ENCODE results near the gene KRTDAP.

Gene KRTDAP

GRCh38 chr19:35449359-35450043 is 40.8 kb downstream of the KRTDAP start:
- DNase-seq: no peak

DNA sequence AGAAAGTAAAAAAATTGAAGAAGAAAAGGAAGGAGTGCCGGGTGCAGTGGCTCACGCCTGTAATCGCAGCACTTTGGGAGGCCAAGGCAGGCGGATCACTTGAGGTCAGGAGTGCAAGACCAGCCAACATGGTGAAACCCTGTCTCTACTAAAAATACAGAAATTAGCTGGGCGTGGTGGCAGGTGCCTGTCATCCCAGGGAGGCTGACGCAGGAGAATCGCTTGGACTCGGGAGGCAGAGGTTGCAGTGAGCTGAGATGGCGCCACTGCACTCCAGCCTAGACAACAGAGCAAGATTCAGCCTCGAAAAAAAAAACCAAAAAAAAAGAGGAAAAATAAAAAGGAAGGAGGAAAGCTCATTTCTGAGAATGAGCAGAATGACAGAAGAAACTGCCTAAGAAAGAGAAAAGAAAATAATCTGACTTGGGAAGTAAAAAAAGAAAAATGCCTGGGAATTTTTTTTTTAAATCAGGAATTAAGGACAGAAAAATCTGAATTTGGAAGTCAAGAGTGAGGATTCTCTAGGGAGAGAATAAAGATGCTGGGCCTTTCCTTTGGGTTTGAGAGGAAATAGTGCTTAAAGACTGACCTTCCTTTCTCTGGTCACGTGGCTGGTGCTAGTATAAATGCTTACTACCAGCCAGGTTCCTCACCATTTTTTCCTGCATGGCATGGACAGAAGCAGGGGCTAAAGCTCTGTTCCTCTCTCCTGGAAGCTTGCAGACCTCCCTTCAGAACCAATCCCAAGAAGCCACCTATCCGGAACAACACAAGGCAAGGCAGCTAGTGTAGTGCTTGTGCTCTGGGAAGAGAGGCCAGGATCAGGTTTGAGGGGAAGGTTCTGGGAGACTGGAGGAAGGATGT is 42.4 kb downstream of the KRTDAP start, which contains the start of gene FFAR2:
Gene FFAR2, plus strand, starts transcription at position 652 of the 864 bp plus-strand sequence. CDS start 1,458 bp downstream, outside the sequence.
- DNase-seq: no peak

DNA sequence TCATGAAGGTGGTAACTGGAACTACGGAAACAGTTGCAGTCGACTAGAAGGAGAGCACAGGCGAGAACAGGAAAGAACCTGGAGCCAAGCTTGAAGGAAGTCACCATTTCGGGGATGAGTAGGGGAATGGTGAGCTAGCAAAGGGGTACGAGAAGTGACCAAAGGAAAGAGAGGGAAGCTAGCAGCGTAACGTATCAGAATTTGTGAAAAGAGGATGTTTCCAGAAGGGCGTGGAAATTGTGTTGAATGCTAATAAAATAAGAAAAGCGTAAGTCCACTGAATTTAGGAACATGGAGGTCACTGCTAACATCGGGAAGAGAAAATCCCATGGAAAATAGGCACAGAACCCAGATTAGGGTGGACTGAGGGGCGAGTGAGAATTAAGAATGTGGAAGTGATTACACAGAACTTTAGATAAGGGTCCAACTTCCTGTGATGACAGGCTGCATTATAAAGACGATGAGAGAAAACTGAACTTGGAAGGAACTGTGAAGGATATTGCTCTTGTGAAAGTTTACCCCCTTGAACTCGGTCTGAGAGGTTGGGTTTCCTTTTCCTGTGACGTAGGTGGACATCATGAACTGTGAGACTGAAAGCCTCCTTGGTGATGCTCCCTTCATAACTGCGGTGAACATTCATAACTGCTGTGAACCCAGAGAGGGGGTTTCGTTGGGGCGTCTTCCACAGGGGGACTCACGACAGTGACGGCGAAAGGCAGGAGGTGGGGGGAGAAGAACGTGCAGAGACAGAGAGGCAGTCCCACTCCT is 44.3 kb downstream of the KRTDAP start:
- no peak for DNase-seq

DNA sequence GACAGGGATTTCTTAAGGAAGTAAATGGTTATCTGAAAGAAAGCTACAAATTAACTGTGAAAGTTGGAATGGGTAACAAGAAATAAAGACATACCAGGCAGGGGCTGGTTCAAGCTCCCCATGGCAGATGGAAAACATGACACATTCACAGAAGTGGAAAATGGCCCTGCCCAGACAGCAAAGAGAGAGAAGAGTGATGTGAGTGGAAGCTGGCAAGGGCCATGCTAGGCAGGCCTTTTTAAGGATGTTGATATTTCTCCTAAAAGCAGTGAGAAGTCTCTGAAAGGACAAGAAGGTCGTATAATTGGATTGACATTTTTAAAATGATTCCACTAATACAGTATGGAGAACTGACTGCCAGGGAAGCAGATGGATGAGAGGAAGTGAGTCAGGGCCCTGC is 45.5 kb downstream of the KRTDAP start:
- no peak for DNase-seq

- DNase-seq: no peak
These were observed 48.2 kb downstream of the KRTDAP start for GRCh38 chr19:35442091-35442490.

- no peak for DNase-seq
These were observed 50.3 kb downstream of the KRTDAP start for GRCh38 chr19:35439921-35440320.

DNA sequence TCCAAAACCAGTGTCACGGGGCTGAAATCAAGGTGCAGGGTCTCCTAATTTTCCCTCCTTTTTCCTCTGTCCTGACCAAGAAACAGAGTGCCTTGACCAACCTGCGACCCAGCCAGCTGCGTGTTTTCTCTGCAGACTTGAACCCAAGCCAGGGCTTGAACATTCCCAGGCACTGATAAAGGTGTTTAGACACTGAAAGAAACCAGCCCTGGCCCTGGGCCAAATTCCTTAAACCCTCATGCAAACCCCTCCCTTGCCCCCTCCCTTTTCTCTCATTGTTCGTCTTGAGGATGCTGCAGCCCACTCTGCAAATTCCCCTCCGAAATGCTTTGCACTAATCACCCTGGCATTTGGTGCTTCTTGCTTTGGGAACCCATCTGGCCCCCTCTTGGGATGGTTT is 51.7 kb downstream of the KRTDAP start:
- DNase-seq: no peak

GRCh38 chr19:35438096-35438495 is 52.2 kb downstream of the KRTDAP start:
- DNase-seq: no peak

GRCh38 chr19:35437406-35437951 is 52.8 kb downstream of the KRTDAP start:
- DNase-seq: no peak
